T-helper 2 cell treated with Interferon-gamma antibody and Interleukin-4, amounts not matched to agents 5 μg/mL and 100 μg/mL, for 36 hours (primary cell): ENCODE measurements around the gene TSSK6.

ENCODE experiments used
- DNase-seq: peaks from one replicate; pipeline ENCODE4 v3.0.0; 2021; ENCODE audit warnings: low spot score
- H3K27ac Mint-ChIP-seq: one replicate; pipeline ENCODE4 v1.8.0; 2021; ENCODE audit warnings: mild to moderate bottlenecking, mixed read lengths
- H3K27me3 Mint-ChIP-seq: one replicate; pipeline ENCODE4 v1.8.0; 2021; ENCODE audit warnings: low read depth, mixed read lengths
- H3K36me3 Mint-ChIP-seq: one replicate; pipeline ENCODE4 v1.8.0; 2021; ENCODE audit warnings: low read depth, mixed read lengths
- H3K4me1 Mint-ChIP-seq: one replicate; pipeline ENCODE4 v1.8.0; 2021; ENCODE audit warnings: low read depth, mixed read lengths
- H3K4me3 Mint-ChIP-seq: one replicate; pipeline ENCODE4 v1.8.0; 2022; ENCODE audit warnings: mild to moderate bottlenecking, moderate library complexity, mixed read lengths
- H3K9me3 Mint-ChIP-seq: one replicate; pipeline ENCODE4 v1.8.0; 2021; ENCODE audit warnings: mixed read lengths

The TSSK6 gene

GRCh38 chr19:19514215-19514657, 1.1 kb downstream of the TSSK6 start:
- Mint-ChIP-seq H3K27ac (no peak overlapping the region), H3K4me3 (peak overlapping the region; percentile 45), H3K27me3 (no peaks in the 10 kb centered on the region), H3K9me3 (no peaks in the 10 kb centered on the region), H3K36me3 (peaks cover 6% of the 10 kb centered on the region), H3K4me1 (peaks cover 2% of the 10 kb centered on the region)
- DNase-seq, result no peak

- H3K4me1 Mint-ChIP-seq, result no peaks in the 10 kb centered on the region
- no peak overlapping the region for H3K27ac Mint-ChIP-seq
- H3K36me3 Mint-ChIP-seq, result peaks cover 4% of the 10 kb centered on the region
- H3K27me3 Mint-ChIP-seq, result no peaks in the 10 kb centered on the region
- no peak overlapping the region for H3K4me3 Mint-ChIP-seq
- no peak for DNase-seq
- no peaks in the 10 kb centered on the region for H3K9me3 Mint-ChIP-seq
Measured at GRCh38 chr19:19513682-19514081, 1.7 kb downstream of the TSSK6 start.

- Mint-ChIP-seq H3K9me3 (no peaks in the 10 kb centered on the region), H3K27ac (peak overlapping the region; percentile 11), H3K36me3 (peaks cover 16% of the 10 kb centered on the region), H3K4me3 (no peak overlapping the region), H3K27me3 (no peaks in the 10 kb centered on the region), H3K4me1 (no peaks in the 10 kb centered on the region)
- DNase-seq, result no peak
Measured at GRCh38 chr19:19510432-19510831, 4.9 kb downstream of the TSSK6 start.

- H3K36me3 Mint-ChIP-seq, result peaks cover 18% of the 10 kb centered on the region
- DNase-seq, result no peak
- H3K27me3 Mint-ChIP-seq, result no peaks in the 10 kb centered on the region
- no peak overlapping the region for H3K4me3 Mint-ChIP-seq
- H3K4me1 Mint-ChIP-seq, result no peaks in the 10 kb centered on the region
- H3K9me3 Mint-ChIP-seq, result no peaks in the 10 kb centered on the region
- H3K27ac Mint-ChIP-seq, result no peak overlapping the region
Measured at GRCh38 chr19:19508217-19508616, 7.1 kb downstream of the TSSK6 start.

- Mint-ChIP-seq H3K36me3 (peaks cover 25% of the 10 kb centered on the region), H3K9me3 (no peaks in the 10 kb centered on the region), H3K27me3 (no peaks in the 10 kb centered on the region), H3K27ac (no peak overlapping the region), H3K4me1 (no peaks in the 10 kb centered on the region), H3K4me3 (no peak overlapping the region)
- DNase-seq, result no peak
Measured at GRCh38 chr19:19507354-19507753, 8.0 kb downstream of the TSSK6 start.

- DNase-seq, result no peak
- peaks cover 31% of the 10 kb centered on the region for H3K36me3 Mint-ChIP-seq
- H3K4me1 Mint-ChIP-seq, result no peaks in the 10 kb centered on the region
- no peaks in the 10 kb centered on the region for H3K27me3 Mint-ChIP-seq
- no peak overlapping the region for H3K4me3 Mint-ChIP-seq
- H3K27ac Mint-ChIP-seq, result no peak overlapping the region
- H3K9me3 Mint-ChIP-seq, result no peaks in the 10 kb centered on the region
Measured at GRCh38 chr19:19506592-19506991, 8.8 kb downstream of the TSSK6 start.

GRCh38 chr19:19505669-19506326, 9.6 kb downstream of the TSSK6 start:
- Mint-ChIP-seq H3K4me1 (no peaks in the 10 kb centered on the region), H3K27ac (no peak overlapping the region), H3K27me3 (no peaks in the 10 kb centered on the region), H3K9me3 (no peaks in the 10 kb centered on the region), H3K36me3 (peaks cover 35% of the 10 kb centered on the region), H3K4me3 (no peak overlapping the region)
- DNase-seq, result no peak

- H3K27me3 Mint-ChIP-seq, result no peaks in the 10 kb centered on the region
- H3K36me3 Mint-ChIP-seq, result peaks cover 36% of the 10 kb centered on the region
- H3K4me1 Mint-ChIP-seq, result no peaks in the 10 kb centered on the region
- no peak overlapping the region for H3K27ac Mint-ChIP-seq
- DNase-seq, result no peak
- no peaks in the 10 kb centered on the region for H3K9me3 Mint-ChIP-seq
- no peak overlapping the region for H3K4me3 Mint-ChIP-seq
Measured at GRCh38 chr19:19504754-19505668, 10.3 kb downstream of the TSSK6 start.

GRCh38 chr19:19502808-19503602, 12.3 kb downstream of the TSSK6 start:
- Mint-ChIP-seq H3K4me1 (no peaks in the 10 kb centered on the region), H3K4me3 (no peak overlapping the region), H3K9me3 (no peaks in the 10 kb centered on the region), H3K27me3 (no peaks in the 10 kb centered on the region), H3K27ac (no peak overlapping the region), H3K36me3 (peaks cover 41% of the 10 kb centered on the region)
- no peak for DNase-seq

- no peaks in the 10 kb centered on the region for H3K27me3 Mint-ChIP-seq
- no peak for DNase-seq
- H3K4me1 Mint-ChIP-seq, result no peaks in the 10 kb centered on the region
- H3K9me3 Mint-ChIP-seq, result no peaks in the 10 kb centered on the region
- no peak overlapping the region for H3K27ac Mint-ChIP-seq
- H3K36me3 Mint-ChIP-seq, result peaks cover 35% of the 10 kb centered on the region
- no peak overlapping the region for H3K4me3 Mint-ChIP-seq
Measured at GRCh38 chr19:19502281-19502680, 13.1 kb downstream of the TSSK6 start.

- no peaks in the 10 kb centered on the region for H3K27me3 Mint-ChIP-seq
- H3K9me3 Mint-ChIP-seq, result no peaks in the 10 kb centered on the region
- no peak for DNase-seq
- H3K27ac Mint-ChIP-seq, result no peak overlapping the region
- H3K36me3 Mint-ChIP-seq, result peaks cover 36% of the 10 kb centered on the region
- no peaks in the 10 kb centered on the region for H3K4me1 Mint-ChIP-seq
- H3K4me3 Mint-ChIP-seq, result no peak overlapping the region
Measured at GRCh38 chr19:19501798-19502197, 13.6 kb downstream of the TSSK6 start.

GRCh38 chr19:19500975-19501644, 14.2 kb downstream of the TSSK6 start:
- Mint-ChIP-seq H3K9me3 (no peaks in the 10 kb centered on the region), H3K4me1 (no peaks in the 10 kb centered on the region), H3K27ac (no peak overlapping the region), H3K4me3 (no peak overlapping the region), H3K36me3 (peaks cover 37% of the 10 kb centered on the region), H3K27me3 (no peaks in the 10 kb centered on the region)
- no peak for DNase-seq

GRCh38 chr19:19499272-19499995, 15.9 kb downstream of the TSSK6 start:
- Mint-ChIP-seq H3K4me1 (no peaks in the 10 kb centered on the region), H3K27ac (no peak overlapping the region), H3K27me3 (no peaks in the 10 kb centered on the region), H3K9me3 (no peaks in the 10 kb centered on the region), H3K4me3 (no peak overlapping the region), H3K36me3 (peaks cover 45% of the 10 kb centered on the region)
- DNase-seq, result no peak
